VCaP (cell line): ENCODE results near the gene TNFRSF4.

Experiments
- H3K27ac ChIP-seq: fragments of 450-650 bp; 2 replicates; pipeline ENCODE4 v1.5.1; 2017
- CTCF ChIP-seq: fragments of 450-650 bp; conservative IDR thresholded peaks from 2 replicates; pipeline ENCODE4 v1.5.1; 2017; ENCODE audit warnings: mild to moderate bottlenecking, moderate library complexity

TNFRSF4 gene

GRCh38 chr1:1181938-1182410, 32.0 kb downstream of the TNFRSF4 start:
- no peak overlapping the region for H3K27ac ChIP-seq
- no peak for TF ChIP-seq CTCF

DNA sequence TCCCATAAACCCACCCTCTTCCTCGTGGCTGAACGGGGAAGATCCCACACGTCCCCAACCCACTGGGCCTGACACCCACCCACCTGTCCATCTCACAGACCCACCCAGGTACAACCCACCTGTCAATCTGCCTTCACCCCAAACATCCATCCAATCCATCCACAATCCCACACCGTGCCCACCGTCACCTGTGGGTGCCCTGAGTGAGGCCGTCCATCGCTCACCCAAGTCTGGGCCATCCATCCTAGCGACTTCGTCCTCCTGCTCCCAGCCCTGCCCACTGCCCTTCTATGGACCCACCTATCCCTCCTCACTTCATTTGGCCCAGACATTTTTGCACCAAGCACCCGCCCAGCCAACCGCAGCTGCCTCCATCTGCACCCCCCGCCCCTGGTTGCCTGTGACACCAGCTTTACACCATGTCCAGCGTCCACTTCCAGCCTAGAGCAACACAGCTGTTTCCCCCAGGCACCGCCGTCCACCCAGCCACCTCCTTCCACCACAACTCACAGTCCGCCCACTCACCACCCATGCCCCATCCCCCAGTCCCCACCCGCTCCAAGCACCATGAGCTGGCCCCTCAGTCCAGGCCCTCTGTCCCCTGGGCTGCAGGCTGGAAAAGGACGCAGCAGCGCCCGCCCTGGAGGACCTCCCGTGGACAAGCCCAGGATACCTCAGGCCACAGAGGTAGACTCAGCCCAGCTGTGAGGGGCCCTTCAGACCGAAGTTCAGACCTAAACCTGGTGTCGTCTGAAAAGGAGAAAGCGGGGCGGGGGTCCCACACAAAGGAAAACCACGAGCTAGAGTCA, 32.6 kb downstream of the TNFRSF4 start:
- no peak overlapping the region for H3K27ac ChIP-seq
- TF ChIP-seq CTCF, result no peak

DNA sequence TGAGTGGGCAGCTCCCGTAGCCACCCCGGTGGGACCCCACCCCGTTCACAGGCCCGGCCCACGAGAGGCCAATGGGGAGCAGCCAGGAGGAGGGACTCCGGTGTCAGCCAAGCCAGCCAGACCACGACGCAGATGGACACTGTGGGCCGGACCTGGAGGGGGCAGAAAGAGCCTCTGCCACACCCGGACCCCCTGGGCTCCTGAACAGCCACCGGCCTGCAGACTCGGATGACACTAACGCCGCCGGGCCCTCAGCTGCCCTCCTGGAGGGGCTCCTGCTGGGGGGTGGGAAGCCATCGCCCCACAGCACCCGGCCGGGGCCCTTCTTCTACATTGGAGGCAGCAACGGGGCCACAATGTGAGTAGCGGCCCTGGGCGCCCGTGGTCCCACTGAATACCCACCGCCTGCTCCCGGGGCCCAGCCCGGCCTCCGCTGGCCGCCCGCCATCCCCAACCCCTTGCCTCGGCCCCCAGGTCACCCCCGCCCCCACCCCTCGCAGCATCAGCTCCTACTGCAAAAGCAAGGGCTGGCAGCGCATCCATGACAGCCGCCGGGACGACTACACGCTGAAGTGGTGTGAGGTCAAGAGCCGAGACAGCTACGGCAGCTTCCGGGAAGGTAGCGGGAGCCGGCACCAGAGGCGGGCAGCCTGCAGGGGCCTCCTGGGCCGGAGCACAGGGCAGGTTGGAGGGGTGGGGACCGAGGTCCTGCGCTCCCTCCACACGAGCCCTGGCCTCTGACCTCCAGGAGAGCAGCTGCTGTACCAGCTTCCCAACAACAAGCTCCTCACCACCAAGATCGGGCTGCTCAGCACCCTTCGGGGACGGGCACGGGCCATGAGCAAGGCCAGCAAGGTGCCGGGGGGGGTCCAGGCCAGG, 33.7 kb downstream of the TNFRSF4 start:
- no peak for TF ChIP-seq CTCF
- H3K27ac ChIP-seq, result no peak overlapping the region

DNA sequence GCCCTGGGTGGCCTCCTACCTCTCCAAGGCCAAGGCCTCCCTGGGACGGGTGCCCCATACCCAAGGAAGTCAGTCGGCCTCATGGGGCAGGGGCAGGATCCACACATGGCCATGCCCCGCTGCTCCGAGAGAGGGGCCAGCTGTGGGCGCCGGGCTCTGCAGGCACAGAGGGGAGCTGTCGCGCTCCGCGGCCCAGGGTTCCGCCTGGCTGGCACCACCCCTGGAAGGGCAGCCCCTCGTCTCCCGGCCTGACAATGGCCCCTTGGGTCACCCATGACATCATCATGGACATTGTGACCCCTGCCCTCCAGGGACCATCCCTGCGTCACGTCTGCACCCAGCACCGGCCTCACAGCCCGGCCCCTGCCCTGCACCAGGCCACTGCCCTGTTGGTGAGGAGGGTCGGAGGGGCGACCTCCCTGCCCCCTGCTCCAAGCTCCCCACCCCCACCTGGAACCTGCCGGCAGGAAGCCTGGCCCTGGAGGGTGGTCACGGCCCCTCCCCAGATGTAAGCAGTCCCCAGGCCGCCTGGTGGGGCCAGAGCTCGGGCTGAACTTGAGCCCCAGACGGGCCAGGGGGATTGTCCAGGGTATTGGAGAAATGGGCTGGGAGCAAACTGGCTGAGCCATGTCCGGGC, 34.5 kb downstream of the TNFRSF4 start:
- no peak for TF ChIP-seq CTCF
- H3K27ac ChIP-seq, result no peak overlapping the region

DNA sequence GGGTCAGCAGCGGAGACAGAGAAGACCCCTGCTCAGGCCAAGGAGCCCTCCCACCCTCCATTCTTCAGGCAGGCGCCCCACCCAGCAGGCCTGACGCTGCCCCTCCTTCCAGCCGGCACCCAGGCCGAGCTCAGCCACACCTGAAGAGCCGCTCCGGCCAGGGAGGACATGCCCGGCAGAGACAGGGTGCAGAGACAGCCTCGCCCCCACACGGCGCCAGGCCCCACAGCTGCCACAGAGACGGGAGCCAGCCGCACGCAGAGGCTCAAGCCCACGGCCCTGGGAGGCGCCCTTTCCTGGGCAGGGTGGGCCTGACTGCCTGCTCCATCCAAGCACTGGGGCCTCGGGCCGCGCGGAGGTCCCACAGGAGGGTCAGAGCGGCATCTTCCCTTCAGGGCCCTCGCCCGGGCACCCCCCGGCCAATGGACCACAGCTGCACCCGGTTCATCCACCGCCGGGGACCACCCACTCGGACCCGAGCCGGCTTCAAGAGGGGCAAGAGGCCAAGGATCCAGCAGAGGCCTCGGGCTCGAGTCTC, 35.1 kb downstream of the TNFRSF4 start:
- no peak for TF ChIP-seq CTCF
- H3K27ac ChIP-seq, result no peak overlapping the region

DNA sequence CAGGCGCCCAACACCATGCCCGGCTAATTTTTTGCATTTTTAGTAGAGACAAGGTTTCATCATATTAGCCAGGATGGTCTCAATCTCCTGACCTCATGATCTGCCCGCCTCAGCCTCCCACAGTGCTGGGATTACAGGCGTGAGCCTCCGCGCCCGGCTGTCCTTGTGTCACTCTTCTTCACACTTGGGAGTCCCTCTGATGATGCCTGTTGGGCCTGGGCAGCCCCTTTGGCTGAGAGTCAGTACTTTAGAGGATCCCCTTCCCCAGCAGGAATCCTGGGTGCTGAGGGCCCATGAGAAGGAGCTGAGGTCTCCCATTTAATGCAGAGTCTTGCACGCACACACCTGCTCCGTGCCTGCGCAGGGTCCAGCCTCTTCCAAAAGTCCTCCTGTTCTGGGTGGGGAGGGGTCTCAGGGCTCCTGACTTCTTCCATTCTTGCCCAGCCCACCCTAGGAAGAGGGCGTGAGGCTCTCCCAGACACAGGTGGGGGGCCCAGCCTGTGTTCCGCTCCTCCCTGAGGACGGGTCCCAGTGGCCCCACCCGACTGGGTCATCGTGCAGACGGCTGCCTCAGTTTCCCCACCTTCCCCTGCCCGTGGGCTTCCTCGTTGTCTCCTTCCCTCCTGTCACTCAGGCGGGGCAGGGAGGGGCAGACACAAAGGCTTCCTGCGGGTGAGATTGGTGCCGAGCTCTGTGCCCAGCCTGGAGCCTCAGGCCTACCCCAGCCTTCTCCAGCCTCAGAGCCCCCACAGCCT, 36.3 kb downstream of the TNFRSF4 start:
- H3K27ac ChIP-seq, result no peak overlapping the region
- TF ChIP-seq CTCF, result no peak
